ENCODE results near the gene MAL. TPM values are rescaled to one million over a fixed set of nuclear protein-coding genes. Genes with fewer than 3 reads are reported as not detected.

Gene MAL
- total and polyA plus RNA-seq, 2 of the 4 experiments (the other 2 are of a cell fraction): not detected

DNA sequence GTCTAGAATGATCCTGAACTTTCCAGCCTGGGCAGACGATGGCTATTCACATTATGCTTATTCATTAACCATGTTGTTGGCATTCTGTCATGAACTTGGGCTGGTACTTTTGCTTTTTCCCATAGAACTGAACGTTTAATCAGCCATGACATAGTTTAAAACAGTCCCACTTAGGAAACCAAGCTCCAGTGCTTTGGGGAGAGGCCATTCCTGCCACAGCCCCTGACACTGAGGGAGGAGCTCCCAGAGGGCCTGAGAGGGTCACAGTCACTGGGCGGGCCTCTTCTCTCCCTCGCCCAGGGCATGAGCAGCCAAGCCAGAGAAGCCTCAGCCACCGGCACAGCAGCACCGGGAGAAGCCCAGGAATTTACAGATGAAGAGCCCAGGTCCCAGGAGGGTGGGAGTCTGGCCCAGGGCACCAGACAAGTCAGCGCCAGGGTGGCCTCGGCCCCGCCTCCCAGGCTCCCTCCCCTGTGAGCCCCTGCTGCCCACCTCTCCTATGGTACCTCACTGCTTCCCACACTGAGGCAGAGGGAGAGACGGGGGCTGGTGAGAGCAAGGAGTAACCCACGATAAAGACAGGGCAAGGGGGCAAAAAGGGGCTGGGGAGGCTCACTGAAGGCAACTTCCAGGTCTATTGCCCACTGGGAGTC is 33.6 kb downstream of the MAL start (continued):
- TF ChIP-seq, protein P1, sequence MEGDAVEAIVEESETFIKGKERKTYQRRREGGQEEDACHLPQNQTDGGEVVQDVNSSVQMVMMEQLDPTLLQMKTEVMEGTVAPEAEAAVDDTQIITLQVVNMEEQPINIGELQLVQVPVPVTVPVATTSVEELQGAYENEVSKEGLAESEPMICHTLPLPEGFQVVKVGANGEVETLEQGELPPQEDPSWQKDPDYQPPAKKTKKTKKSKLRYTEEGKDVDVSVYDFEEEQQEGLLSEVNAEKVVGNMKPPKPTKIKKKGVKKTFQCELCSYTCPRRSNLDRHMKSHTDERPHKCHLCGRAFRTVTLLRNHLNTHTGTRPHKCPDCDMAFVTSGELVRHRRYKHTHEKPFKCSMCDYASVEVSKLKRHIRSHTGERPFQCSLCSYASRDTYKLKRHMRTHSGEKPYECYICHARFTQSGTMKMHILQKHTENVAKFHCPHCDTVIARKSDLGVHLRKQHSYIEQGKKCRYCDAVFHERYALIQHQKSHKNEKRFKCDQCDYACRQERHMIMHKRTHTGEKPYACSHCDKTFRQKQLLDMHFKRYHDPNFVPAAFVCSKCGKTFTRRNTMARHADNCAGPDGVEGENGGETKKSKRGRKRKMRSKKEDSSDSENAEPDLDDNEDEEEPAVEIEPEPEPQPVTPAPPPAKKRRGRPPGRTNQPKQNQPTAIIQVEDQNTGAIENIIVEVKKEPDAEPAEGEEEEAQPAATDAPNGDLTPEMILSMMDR (conservative IDR thresholded peaks at IDR 0.05; ENCODE audit: low read depth, low read length): no peak

DNA sequence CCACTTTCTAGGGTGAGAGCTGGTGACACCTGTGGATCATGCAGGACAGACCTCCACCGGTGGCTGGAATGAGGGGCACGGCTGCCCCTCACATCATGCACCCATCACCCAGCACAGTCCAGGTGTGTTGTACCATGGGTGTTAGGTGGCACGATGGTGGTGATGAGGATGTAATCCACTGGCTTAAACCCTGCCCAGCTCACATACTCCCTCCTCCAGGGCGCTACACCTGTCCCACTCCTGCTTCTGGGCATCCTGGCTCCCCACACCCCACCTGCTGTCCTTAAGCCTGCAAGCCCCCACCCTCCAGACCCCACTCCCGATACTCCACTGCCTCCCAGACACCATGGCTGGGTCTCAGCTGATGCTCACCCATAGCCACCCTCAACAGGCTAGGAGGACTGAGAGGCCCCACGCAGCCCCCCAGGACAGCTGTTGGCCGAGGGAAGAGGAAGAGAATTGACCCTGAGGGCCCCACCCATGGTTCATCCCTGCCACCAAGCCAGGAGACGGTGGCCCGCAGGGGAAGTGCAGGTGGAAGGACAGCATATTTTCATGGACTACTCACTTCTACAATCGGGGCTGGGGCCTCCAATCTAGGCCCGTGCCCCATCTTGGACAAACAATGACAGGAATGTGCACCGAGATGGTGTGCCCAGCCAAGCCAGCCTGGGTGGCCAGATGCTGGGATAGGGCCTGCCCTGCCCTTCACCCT is 34.3 kb downstream of the MAL start:
- BruUV-seq (replicated peaks): no TSS peak
- no peak overlapping the region for H3K14ac ChIP-seq (replicated peaks; ENCODE audit: low read depth, low read length)
- H3K9ac ChIP-seq (ENCODE audit: low read depth, low read length): no peak overlapping the region
- no peak overlapping the region for H2BK120ac ChIP-seq (ENCODE audit: low read depth, low read length)
- H3K27me3 ChIP-seq (ENCODE audit: control insufficient read depth, insufficient read depth, low read length): peaks cover 34% of the 10 kb centered on the region
- H2BK15ac ChIP-seq (ENCODE audit: low read depth, low read length): no peak overlapping the region
- H2AFZ ChIP-seq (replicated peaks; ENCODE audit: low read length, poor library complexity): peak overlapping the region; percentile 29
- no peak overlapping the region for H3K4me2 ChIP-seq (ENCODE audit: low read depth, low read length)
- H4K5ac ChIP-seq (ENCODE audit: low read depth, low read length): no peak overlapping the region
- peaks cover 6% of the 10 kb centered on the region; the same call in 1 of the 2 replicates for H3K4me1 ChIP-seq (ENCODE audit: control insufficient read depth, insufficient read depth, low read length)
- no peaks in the 10 kb centered on the region for H3K9me1 ChIP-seq (ENCODE audit: insufficient read depth, low read length)
- DNase-seq (no peak), ATAC-seq (ENCODE audit: low read depth) (no peak)
- no peaks in the 10 kb centered on the region for H3K9me3 ChIP-seq (ENCODE audit: control insufficient read depth, insufficient read depth, low read length)
- intact Hi-C loops (cut with micrococcal nuclease): no loop called here
- TF ChIP-seq CHD1 (IDR thresholded peaks at IDR 0.05; ENCODE audit: low read depth, low read length) (no peak), POLR2A (IDR thresholded peaks at IDR 0.05; ENCODE audit: low read depth, low read length) (no peak), MAFK (IDR thresholded peaks at IDR 0.05; ENCODE audit: low read depth, low read length) (no peak), SMC3 (IDR thresholded peaks at IDR 0.05; ENCODE audit: low read depth, low read length) (no peak), BHLHE40 (IDR thresholded peaks at IDR 0.05; ENCODE audit: low read depth, low read length) (no peak), RAD21 (IDR thresholded peaks at IDR 0.05; ENCODE audit: low read length) (no peak)
- H2BK20ac ChIP-seq (ENCODE audit: low read depth, low read length): no peak overlapping the region
- CTCF ChIA-PET: no interaction called here
- WGBS, 2 experiments (ENCODE audit: extremely low coverage in 2 of 2, insufficient read length in 1 of 2): 56% methylated on average over 3 of the region's 12 CpGs; no CpG with 5 or more reads in 1 of the 2 experiments
- no peak overlapping the region for H4K8ac ChIP-seq (ENCODE audit: low read depth in 2 of 2, low read length in 2 of 2)
- H4K91ac ChIP-seq (ENCODE audit: insufficient read depth, low read depth, low read length): no peak overlapping the region
- no peaks in the 10 kb centered on the region for H3K79me1 ChIP-seq (ENCODE audit: low read depth in 1 of 2, low read length in 2 of 2)
- no peak overlapping the region for H2AK5ac ChIP-seq (ENCODE audit: low read depth, low read length)
- no peaks in the 10 kb centered on the region for H3K36me3 ChIP-seq (ENCODE audit: control insufficient read depth, insufficient read depth, low read length)
- dilution Hi-C loops (cut with HindIII; ENCODE audit: low sequenced_read_pairs, unreplicated experiment): no loop called here
- H2BK5ac ChIP-seq (ENCODE audit: low read depth, low read length, poor library complexity, severe bottlenecking): no peak overlapping the region
- in situ Hi-C loops (cut with MboI; ENCODE audit: low sequenced_read_pairs): no loop called here
- no peak overlapping the region for H3K4me3 ChIP-seq (ENCODE audit: insufficient read depth, low read depth, low read length)
- H3K4ac ChIP-seq (ENCODE audit: low read depth, low read length): no peak overlapping the region
- no peak overlapping the region for H3K56ac ChIP-seq (ENCODE audit: extremely low read depth, insufficient read depth, low read length)
- H3K18ac ChIP-seq (ENCODE audit: low read depth, low read length): no peak overlapping the region
- no peaks in the 10 kb centered on the region for H4K20me1 ChIP-seq (ENCODE audit: insufficient read depth, low read length)
- H2AK9ac ChIP-seq (replicated peaks; ENCODE audit: low read depth, low read length, poor library complexity): no peak overlapping the region
- POLR2A ChIA-PET (ENCODE audit: unreplicated experiment): no interaction called here
- H3K27ac ChIP-seq (ENCODE audit: insufficient read depth, low read length): no peak overlapping the region
- H3K23ac ChIP-seq (ENCODE audit: low read depth, low read length): no peak overlapping the region

Measured in IMR-90 (cell line).